Heart left ventricle (tissue), 13 donors: ENCODE data around the gene KRTAP10-4.

Experiments
- POLR2A ChIP-seq, 2 donors: fragments of 450-650 bp; IDR thresholded peaks; one replicate each; pipeline ENCODE4 v1.6.1; 2017; ENCODE audit warnings: antibody characterized with exemption in 2 of 2, mild to moderate bottlenecking in 2 of 2, moderate library complexity in 2 of 2
- TF ChIP-seq, protein P1 (sequence below), 12 donors: fragments of 200-600 bp; sonication (generic) in 4 of 12; IDR thresholded peaks; one replicate each; pipeline versions ENCODE4 v1.5.0 to v1.8.0; 2018 to 2022; ENCODE audit warnings: antibody characterized with exemption in 12 of 12, mild to moderate bottlenecking in 5 of 12
- donor health status: ischemic (EF 13 %, LVEDD 7.1; RV severe dilation, severe dysfunction).
- donor health status: DM: no; HTN: yes; CAD: no.
- donor health status: DM: no; HTN: no; CAD: no.
- donor health status: ischemic (EF 25% LVEDD 6.9; RV normal size, moderate dysfunction).
- donor health status: ischemic (EF 25% LVEDD 5.7; RV mildly dilated, moderate dysfunction).
- donor health status: ischemic (EF 35%, LVEDD 5.7; RV mildly dilated, moderate dysfunction).
- donor health status: nonischemic (EF 11% LVEDD 7.7; RV severe dilation, severe dysfunction).
- donor health status: DM: yes; HTN: yes; CAD: no.
- donor health status: PGD.
- donor health status: ischemic (EF 29% LVEDD 5.4; RV normal size, mild dysfunction).
- donor health status: nonischemic (EF 23%, LVEDD 6.1; RV moderate dilation, normal function).

DNA sequence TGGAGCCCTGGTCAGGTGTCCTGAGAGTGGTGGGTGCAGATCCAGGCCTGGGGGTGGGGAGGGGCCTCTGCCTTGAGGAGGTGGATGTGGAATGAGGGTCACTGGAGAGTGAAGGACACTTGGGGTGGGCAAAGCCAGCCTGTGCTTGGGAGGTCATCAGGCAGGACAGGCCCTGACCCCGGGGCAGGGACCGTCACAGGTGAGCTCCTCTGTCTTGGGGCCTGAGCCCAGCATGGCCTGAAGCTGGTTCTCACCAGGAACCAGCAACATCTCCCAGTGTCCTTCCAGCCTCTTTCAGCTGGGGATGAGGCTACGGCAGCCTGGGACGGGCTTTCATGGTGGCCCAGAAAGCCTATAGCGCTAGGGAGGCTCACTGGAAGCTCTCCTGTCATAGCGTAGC lies 21.4 kb upstream of the KRTAP10-4 start:
- TF ChIP-seq, protein P1, sequence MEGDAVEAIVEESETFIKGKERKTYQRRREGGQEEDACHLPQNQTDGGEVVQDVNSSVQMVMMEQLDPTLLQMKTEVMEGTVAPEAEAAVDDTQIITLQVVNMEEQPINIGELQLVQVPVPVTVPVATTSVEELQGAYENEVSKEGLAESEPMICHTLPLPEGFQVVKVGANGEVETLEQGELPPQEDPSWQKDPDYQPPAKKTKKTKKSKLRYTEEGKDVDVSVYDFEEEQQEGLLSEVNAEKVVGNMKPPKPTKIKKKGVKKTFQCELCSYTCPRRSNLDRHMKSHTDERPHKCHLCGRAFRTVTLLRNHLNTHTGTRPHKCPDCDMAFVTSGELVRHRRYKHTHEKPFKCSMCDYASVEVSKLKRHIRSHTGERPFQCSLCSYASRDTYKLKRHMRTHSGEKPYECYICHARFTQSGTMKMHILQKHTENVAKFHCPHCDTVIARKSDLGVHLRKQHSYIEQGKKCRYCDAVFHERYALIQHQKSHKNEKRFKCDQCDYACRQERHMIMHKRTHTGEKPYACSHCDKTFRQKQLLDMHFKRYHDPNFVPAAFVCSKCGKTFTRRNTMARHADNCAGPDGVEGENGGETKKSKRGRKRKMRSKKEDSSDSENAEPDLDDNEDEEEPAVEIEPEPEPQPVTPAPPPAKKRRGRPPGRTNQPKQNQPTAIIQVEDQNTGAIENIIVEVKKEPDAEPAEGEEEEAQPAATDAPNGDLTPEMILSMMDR (IDR thresholded peaks at IDR 0.05): no peak
- no peak for TF ChIP-seq POLR2A (IDR thresholded peaks at IDR 0.05)
